ENCODE measurements around the gene KRT15. TPM values are rescaled to one million over a fixed set of nuclear protein-coding genes. Genes with fewer than 3 reads are reported as not detected.

The KRT15 gene
- total and polyA plus RNA-seq, 9 of the 15 experiments (the other 6 are each of a cell fraction or from before 2014, with no cell fraction given), result 0.28 to 4.4 (median 0.56) TPM

DNA sequence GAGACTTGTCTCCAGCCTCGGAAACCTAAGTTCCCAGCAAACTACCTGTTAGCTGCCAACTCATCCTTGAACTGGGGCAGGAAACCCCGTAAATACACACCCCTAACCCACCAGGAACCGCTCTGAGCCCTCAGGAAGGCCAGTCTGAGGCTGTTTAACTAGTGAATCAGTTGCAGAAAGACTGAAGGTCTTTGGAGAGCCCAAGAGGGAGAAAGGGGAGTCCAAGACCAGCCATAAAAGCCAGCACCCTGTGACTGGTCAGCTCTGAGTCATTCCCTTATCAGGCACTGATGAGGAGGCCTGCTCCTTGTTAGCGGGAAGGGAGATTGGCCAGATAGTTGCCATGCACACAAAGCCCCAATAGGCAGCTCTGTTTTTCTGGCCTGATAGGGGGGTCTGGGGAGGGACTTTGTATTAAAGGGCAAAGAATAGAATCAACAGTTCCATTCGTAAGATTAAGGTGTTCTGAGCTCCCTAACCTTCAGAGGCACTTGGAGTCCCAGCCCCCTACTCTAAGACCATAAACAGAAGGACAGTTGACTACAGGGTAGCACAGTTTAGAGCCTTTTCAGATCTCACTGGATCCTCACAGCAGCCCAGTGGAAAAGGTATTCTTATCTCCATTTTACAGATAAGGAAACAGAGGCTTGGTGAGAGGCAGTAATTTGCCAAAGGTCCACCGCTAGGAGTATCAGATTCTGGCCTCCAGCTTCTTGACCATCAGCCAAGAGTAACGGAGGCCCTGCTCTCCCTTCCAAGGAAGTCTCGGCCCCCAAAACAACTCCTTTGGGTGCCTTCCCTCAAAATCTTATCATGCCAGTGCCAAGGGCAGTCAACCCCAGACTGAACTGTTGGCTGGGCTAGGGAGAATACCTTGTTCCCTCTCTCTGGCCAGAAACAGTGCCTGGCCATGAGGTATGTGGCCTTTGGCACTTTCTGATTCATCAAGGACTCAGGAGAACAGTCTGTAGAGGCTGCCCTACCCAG is 11.7 kb upstream of the KRT15 start (continued):
- TF ChIP-seq, protein P1, sequence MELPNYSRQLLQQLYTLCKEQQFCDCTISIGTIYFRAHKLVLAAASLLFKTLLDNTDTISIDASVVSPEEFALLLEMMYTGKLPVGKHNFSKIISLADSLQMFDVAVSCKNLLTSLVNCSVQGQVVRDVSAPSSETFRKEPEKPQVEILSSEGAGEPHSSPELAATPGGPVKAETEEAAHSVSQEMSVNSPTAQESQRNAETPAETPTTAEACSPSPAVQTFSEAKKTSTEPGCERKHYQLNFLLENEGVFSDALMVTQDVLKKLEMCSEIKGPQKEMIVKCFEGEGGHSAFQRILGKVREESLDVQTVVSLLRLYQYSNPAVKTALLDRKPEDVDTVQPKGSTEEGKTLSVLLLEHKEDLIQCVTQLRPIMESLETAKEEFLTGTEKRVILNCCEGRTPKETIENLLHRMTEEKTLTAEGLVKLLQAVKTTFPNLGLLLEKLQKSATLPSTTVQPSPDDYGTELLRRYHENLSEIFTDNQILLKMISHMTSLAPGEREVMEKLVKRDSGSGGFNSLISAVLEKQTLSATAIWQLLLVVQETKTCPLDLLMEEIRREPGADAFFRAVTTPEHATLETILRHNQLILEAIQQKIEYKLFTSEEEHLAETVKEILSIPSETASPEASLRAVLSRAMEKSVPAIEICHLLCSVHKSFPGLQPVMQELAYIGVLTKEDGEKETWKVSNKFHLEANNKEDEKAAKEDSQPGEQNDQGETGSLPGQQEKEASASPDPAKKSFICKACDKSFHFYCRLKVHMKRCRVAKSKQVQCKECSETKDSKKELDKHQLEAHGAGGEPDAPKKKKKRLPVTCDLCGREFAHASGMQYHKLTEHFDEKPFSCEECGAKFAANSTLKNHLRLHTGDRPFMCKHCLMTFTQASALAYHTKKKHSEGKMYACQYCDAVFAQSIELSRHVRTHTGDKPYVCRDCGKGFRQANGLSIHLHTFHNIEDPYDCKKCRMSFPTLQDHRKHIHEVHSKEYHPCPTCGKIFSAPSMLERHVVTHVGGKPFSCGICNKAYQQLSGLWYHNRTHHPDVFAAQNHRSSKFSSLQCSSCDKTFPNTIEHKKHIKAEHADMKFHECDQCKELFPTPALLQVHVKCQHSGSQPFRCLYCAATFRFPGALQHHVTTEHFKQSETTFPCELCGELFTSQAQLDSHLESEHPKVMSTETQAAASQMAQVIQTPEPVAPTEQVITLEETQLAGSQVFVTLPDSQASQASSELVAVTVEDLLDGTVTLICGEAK (IDR thresholded peaks at IDR 0.05), result no peak
- TF ChIP-seq, protein P1 (CRISPR knock-in tag; IDR thresholded peaks at IDR 0.05), result no peak
- TF ChIP-seq, protein P2, sequence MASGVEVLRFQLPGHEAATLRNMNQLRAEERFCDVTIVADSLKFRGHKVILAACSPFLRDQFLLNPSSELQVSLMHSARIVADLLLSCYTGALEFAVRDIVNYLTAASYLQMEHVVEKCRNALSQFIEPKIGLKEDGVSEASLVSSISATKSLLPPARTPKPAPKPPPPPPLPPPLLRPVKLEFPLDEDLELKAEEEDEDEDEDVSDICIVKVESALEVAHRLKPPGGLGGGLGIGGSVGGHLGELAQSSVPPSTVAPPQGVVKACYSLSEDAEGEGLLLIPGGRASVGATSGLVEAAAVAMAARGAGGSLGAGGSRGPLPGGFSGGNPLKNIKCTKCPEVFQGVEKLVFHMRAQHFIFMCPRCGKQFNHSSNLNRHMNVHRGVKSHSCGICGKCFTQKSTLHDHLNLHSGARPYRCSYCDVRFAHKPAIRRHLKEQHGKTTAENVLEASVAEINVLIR (CRISPR knock-in tag; IDR thresholded peaks at IDR 0.05), result peak; percentile 46; the same call in 1 of the 2 replicates
- TF ChIP-seq, protein P3, sequence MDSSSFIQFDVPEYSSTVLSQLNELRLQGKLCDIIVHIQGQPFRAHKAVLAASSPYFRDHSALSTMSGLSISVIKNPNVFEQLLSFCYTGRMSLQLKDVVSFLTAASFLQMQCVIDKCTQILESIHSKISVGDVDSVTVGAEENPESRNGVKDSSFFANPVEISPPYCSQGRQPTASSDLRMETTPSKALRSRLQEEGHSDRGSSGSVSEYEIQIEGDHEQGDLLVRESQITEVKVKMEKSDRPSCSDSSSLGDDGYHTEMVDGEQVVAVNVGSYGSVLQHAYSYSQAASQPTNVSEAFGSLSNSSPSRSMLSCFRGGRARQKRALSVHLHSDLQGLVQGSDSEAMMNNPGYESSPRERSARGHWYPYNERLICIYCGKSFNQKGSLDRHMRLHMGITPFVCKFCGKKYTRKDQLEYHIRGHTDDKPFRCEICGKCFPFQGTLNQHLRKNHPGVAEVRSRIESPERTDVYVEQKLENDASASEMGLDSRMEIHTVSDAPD (CRISPR knock-in tag; IDR thresholded peaks at IDR 0.05), result no peak
- TF ChIP-seq, protein P4, sequence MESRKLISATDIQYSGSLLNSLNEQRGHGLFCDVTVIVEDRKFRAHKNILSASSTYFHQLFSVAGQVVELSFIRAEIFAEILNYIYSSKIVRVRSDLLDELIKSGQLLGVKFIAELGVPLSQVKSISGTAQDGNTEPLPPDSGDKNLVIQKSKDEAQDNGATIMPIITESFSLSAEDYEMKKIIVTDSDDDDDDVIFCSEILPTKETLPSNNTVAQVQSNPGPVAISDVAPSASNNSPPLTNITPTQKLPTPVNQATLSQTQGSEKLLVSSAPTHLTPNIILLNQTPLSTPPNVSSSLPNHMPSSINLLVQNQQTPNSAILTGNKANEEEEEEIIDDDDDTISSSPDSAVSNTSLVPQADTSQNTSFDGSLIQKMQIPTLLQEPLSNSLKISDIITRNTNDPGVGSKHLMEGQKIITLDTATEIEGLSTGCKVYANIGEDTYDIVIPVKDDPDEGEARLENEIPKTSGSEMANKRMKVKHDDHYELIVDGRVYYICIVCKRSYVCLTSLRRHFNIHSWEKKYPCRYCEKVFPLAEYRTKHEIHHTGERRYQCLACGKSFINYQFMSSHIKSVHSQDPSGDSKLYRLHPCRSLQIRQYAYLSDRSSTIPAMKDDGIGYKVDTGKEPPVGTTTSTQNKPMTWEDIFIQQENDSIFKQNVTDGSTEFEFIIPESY (CRISPR knock-in tag; IDR thresholded peaks at IDR 0.05), result no peak
- TF ChIP-seq WHSC1 (IDR thresholded peaks at IDR 0.05; ENCODE audit: low read length), result no peak
- 0 out of 2 replicates have a peak, but pooled peaks have one; percentile 37 for TF ChIP-seq SMARCA5 (IDR thresholded peaks at IDR 0.05)
- no peak for TF ChIP-seq CHD2 (IDR thresholded peaks at IDR 0.05; ENCODE audit: low read depth, low read length)
- TF ChIP-seq, protein P5, sequence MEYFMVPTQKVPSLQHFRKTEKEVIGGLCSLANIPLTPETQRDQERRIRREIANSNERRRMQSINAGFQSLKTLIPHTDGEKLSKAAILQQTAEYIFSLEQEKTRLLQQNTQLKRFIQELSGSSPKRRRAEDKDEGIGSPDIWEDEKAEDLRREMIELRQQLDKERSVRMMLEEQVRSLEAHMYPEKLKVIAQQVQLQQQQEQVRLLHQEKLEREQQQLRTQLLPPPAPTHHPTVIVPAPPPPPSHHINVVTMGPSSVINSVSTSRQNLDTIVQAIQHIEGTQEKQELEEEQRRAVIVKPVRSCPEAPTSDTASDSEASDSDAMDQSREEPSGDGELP (CRISPR knock-in tag; IDR thresholded peaks at IDR 0.05; ENCODE audit: borderline replicate concordance), result peak; percentile 29; the same call in 1 of the 2 replicates
- TF ChIP-seq KLF16 (IDR thresholded peaks at IDR 0.05), result no peak; the same call in 1 of the 2 replicates
- no peak for TF ChIP-seq TCF7 (IDR thresholded peaks at IDR 0.05; ENCODE audit: borderline replicate concordance)
